ENCODE measurements around the gene BMP5. TPM values are rescaled to one million over a fixed set of nuclear protein-coding genes. Genes with fewer than 3 reads are reported as not detected.

The BMP5 gene
- polyA plus RNA-seq, 3 donors: not detected

DNA sequence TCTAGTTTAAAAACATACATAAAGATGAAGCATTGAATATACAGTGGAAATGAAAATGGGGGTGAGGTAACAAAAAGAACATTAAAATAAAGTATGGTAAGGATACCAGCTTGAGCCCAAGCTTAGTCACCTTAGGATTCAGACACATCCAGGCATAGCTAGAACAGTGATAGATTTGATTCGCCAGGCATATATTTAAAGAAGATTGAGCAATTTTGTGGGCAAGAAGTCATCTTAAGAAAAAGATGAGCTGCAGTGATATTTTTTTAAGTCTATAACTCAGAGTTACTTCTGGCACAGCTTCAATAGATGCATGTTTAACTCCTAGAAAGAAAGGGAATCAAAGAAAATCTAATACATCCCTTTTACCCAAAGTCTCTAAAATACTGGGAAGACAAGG is 97.9 kb downstream of the BMP5 start:
- no CpG with 5 or more reads among the region's 1 CpG for WGBS (ENCODE audit: insufficient coverage)
- no peak overlapping the region for H3K9ac ChIP-seq (ENCODE audit: insufficient read depth, low read length, poor library complexity, severe bottlenecking)
- Mint-ChIP-seq H3K4me3 (no peak overlapping the region), H3K36me3 (no peaks in the 10 kb centered on the region), H3K4me1 (no peaks in the 10 kb centered on the region), H3K9me3 (peaks cover 0 to 3% (median 0%) of the 10 kb centered on the region in 7 donors), H3K27me3 (ENCODE audit: low read depth in 3 of 3) (peaks cover 0 to 1% (median 0%) of the 10 kb centered on the region in 3 donors), H3K27ac (no peak overlapping the region)
- no peak overlapping the region for H2AFZ ChIP-seq (ENCODE audit: insufficient read depth, low read depth, low read length, poor library complexity, severe bottlenecking)
- no peaks in the 10 kb centered on the region for H3K79me2 ChIP-seq (ENCODE audit: insufficient read depth, low read length)
- no peaks in the 10 kb centered on the region for H3K9me3 ChIP-seq (replicated peaks in 1 of 2; ENCODE audit: control insufficient read depth in 1 of 2, insufficient read depth in 1 of 2, low read length in 2 of 2)
- intact Hi-C loops (cut with micrococcal nuclease): no loop called here
- H3K36me3 ChIP-seq (replicated peaks in 1 of 2; ENCODE audit: control insufficient read depth in 1 of 2, insufficient read depth in 2 of 2, low read length in 2 of 2): no peaks in the 10 kb centered on the region
- no peak for DNase-seq
- H3K4me2 ChIP-seq (replicated peaks; ENCODE audit: extremely low read depth, low read length, poor library complexity, severe bottlenecking): no peak overlapping the region
- H3K27me3 ChIP-seq (ENCODE audit: control insufficient read depth in 2 of 2, insufficient read depth in 2 of 2, low read length in 2 of 2): no peaks in the 10 kb centered on the region
- no peaks in the 10 kb centered on the region for H3K4me1 ChIP-seq (ENCODE audit: control insufficient read depth in 1 of 2, insufficient read depth in 2 of 2, low read length in 2 of 2)
- TF ChIP-seq, protein P1, sequence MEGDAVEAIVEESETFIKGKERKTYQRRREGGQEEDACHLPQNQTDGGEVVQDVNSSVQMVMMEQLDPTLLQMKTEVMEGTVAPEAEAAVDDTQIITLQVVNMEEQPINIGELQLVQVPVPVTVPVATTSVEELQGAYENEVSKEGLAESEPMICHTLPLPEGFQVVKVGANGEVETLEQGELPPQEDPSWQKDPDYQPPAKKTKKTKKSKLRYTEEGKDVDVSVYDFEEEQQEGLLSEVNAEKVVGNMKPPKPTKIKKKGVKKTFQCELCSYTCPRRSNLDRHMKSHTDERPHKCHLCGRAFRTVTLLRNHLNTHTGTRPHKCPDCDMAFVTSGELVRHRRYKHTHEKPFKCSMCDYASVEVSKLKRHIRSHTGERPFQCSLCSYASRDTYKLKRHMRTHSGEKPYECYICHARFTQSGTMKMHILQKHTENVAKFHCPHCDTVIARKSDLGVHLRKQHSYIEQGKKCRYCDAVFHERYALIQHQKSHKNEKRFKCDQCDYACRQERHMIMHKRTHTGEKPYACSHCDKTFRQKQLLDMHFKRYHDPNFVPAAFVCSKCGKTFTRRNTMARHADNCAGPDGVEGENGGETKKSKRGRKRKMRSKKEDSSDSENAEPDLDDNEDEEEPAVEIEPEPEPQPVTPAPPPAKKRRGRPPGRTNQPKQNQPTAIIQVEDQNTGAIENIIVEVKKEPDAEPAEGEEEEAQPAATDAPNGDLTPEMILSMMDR (IDR thresholded peaks at IDR 0.05): no peak
- H3K4me3 ChIP-seq (replicated peaks in 1 of 3; ENCODE audit: low read depth in 2 of 3, low read length in 3 of 3): no peak overlapping the region
- no peak overlapping the region for H3K27ac ChIP-seq (ENCODE audit: low read depth in 1 of 2, low read length in 2 of 2)
- no peaks in the 10 kb centered on the region for H4K20me1 ChIP-seq (ENCODE audit: insufficient read depth, low read length)

DNA sequence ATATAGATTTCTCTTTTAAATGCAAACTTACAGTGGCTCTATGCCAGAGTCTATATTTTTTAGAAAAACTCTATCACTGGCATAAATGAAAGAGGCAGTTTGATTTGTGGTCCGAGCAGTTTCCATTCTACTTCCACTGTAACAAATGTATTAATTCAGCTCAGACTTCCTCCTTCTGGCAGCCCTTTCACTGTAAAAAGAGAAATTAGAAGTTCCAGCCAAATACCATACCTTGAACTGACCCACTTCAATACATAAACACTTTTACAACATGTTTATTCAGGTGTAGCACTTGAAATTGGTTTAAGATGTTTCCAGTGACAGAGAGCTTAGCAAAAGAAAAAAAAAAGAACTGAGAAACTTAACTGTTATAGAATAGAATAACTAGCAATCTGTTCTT is 99.3 kb downstream of the BMP5 start:
- DNase-seq: no peak
- no peak overlapping the region for H3K4me3 Mint-ChIP-seq
- Histone ChIP-seq H2AFZ (ENCODE audit: insufficient read depth, low read depth, low read length, poor library complexity, severe bottlenecking) (no peak overlapping the region), H3K79me2 (ENCODE audit: insufficient read depth, low read length) (no peaks in the 10 kb centered on the region), H3K27me3 (ENCODE audit: control insufficient read depth in 2 of 2, insufficient read depth in 2 of 2, low read length in 2 of 2) (no peaks in the 10 kb centered on the region), H3K36me3 (replicated peaks in 1 of 2; ENCODE audit: control insufficient read depth in 1 of 2, insufficient read depth in 2 of 2, low read length in 2 of 2) (no peaks in the 10 kb centered on the region), H3K9me3 (replicated peaks in 1 of 2; ENCODE audit: control insufficient read depth in 1 of 2, insufficient read depth in 1 of 2, low read length in 2 of 2) (no peaks in the 10 kb centered on the region), H3K4me1 (ENCODE audit: control insufficient read depth in 1 of 2, insufficient read depth in 2 of 2, low read length in 2 of 2) (no peaks in the 10 kb centered on the region), H3K27ac (ENCODE audit: low read depth in 1 of 2, low read length in 2 of 2) (no peak overlapping the region), H3K4me2 (replicated peaks; ENCODE audit: extremely low read depth, low read length, poor library complexity, severe bottlenecking) (no peak overlapping the region), H3K4me3 (replicated peaks in 1 of 3; ENCODE audit: low read depth in 2 of 3, low read length in 3 of 3) (no peak overlapping the region), H4K20me1 (ENCODE audit: insufficient read depth, low read length) (no peaks in the 10 kb centered on the region), H3K9ac (ENCODE audit: insufficient read depth, low read length, poor library complexity, severe bottlenecking) (no peak overlapping the region)
- no peaks in the 10 kb centered on the region for H3K36me3 Mint-ChIP-seq
- H3K27me3 Mint-ChIP-seq (ENCODE audit: low read depth in 3 of 3): no peaks in the 10 kb centered on the region
- TF ChIP-seq, protein P1 (IDR thresholded peaks at IDR 0.05): no peak
- H3K4me1 Mint-ChIP-seq: no peaks in the 10 kb centered on the region
- intact Hi-C loops (cut with micrococcal nuclease): no loop called here
- no peak overlapping the region for H3K27ac Mint-ChIP-seq
- H3K9me3 Mint-ChIP-seq: peaks cover 0 to 2% (median 0%) of the 10 kb centered on the region in 7 donors
- no CpG with 5 or more reads among the region's 1 CpG for WGBS (ENCODE audit: insufficient coverage)

All from CD14-positive monocyte (primary cell).